Measurements from ENCODE around the gene STAT1. TPM values are rescaled to one million over a fixed set of nuclear protein-coding genes. Genes with fewer than 3 reads are reported as not detected.
"Not testable (repeated sequence)": the region's sequence is repeated elsewhere in the genome, so short reads cannot be mapped to it uniquely, and the experiment has no call there.

STAT1 gene
- total RNA-seq, 1 experiment from 2014 or later: 37.8 TPM

DNA sequence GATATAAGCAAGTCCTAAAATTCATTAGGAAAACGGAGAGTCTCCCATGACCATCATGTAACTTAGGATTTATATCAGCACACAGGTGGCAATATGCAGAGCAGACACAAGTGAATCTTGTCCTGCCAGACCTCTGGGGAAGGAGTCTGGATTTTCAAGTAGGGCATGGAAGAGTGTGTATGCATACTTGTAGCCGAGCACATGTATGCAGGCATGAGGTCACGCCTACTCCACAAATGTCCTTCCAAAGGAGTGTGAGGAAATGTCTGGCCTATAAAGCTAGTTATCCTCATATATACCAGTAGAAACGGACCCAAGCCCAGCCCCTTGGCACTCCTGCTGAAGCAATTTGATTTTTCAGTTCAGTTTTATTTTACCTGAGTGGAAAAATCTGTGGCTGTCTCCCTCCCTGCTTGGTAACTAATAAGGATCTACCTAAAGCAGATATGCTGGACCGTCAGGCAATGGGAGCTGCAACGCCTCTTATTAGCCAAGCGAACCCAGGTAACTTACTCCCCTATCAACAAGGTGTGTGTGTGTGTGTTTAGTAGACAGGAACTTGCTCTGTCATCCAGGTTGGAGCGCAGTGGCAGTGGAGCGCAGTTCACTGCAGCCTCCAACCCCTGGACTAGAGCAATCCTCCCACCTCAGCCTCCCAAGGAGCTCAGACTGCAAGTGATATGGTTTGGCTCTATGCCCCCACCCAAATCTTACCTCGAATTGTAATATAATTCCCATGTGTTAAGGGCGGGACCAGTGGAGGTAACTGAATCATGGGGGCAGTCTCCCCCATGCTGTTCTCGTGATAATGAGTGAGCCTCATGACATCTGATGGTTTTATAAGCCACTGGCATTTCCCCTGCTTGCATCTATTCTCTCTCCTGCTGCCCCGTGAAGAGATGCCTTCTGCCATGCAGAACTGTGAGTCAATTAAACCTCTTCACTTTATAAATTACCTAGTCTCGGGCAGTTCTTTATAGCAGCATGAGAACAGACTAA lies 2.8 kb downstream of the STAT1 start:
- DNase-seq (ENCODE audit: low spot score): no peak
- in situ Hi-C loops (cut with HindIII; ENCODE audit: low sequenced_read_pairs): no loop called here

DNA sequence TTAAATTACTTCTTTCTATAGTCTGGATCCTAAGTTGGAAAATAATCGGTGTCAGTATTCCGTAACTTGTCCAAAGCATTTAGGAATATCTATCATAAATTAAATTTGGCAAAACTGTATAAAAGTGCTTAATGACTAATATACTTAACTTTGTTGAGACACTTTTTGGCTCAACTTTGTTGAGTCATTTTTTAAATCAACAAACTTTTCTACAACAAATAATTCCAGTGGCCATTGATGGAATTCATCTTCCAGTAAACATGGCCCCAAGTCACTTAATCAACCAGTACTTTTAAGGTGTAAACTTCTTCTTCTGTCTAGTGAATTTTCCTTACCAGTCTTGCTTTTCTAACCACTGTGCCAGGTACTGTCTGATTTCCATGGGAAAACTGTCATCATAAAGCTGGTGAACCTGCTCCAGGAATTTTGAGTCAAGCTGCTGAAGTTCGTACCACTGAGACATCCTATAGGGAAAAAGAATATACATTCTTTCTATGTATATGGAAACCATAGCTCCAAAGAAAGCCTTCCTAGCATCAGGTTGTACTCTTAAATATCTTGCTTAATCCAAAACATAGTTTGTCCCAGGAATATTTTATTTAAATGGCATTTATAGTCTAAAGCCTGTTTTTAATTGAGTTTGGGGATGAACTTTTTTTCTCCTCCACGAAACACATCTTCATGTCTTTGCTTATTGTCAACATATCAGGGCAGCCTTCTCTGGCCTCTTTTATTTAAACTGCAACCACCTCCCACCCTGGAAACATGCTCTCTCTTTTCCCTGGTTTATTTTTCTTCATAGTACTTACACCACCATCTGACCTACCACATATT lies 4.2 kb downstream of the STAT1 start:
- in situ Hi-C loops (cut with HindIII; ENCODE audit: low sequenced_read_pairs): no loop called here
- no peak for DNase-seq (ENCODE audit: low spot score)

DNA sequence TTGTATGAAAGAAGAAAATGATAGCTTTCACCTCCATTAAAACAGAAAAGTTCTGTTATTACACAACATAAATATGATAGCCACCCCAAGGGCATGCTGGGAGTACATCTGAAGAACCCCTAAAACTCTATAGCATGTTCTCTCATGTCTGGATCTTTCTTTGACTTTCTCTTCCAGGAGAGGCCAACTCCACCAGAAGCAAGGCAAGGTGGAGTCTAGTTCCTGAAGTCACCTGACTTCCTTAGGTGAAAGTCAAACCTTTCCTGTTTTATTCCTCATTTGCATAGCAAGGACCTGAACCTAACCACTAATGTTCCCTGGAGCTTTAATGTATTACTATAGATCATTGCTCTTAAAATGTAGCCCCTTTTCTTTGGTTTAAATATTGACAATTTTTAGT lies 5.7 kb downstream of the STAT1 start:
- in situ Hi-C loops (cut with HindIII; ENCODE audit: low sequenced_read_pairs): no loop called here

DNA sequence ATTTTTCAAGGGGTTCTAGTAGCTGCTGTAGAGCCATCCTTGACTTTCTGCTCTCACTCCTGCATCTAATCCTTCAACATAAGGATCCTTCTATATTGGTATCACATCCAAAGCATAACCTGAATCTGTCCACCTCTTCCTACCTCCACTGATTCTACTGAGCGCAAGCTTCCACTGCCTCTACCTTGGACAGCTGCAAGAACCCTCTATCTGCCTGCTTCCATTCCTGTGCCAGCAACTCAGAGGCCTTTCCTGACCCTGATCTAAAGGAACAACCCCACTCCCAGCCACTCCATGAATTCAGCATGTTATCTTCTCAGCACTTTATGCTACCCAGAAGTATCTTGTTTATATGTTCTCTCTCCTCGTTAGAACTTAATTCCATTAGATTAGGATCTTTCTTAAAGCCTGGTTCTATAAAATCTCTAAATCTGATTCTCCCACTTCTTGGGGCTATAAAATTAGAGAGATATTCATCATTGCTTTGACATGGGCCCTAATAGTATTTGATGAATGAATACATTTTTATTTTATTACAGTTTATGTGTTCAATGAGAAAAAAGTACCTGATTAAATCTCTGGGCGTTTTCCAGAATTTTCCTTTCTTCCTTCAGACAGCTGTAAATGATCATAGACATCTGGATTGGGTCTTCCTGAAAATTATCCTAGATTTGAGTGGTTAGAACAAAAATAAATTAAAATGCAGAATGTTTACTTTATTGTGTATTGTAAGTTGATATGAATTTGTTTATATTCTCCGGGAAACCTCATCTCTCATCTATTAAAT lies 6.8 kb downstream of the STAT1 start:
- DNase-seq (ENCODE audit: low spot score): no peak
- in situ Hi-C loops (cut with HindIII; ENCODE audit: low sequenced_read_pairs): no loop called here

More for the DNA sequence above, 5.7 kb downstream of the STAT1 start:
- no peak for DNase-seq (ENCODE audit: low spot score)

DNA sequence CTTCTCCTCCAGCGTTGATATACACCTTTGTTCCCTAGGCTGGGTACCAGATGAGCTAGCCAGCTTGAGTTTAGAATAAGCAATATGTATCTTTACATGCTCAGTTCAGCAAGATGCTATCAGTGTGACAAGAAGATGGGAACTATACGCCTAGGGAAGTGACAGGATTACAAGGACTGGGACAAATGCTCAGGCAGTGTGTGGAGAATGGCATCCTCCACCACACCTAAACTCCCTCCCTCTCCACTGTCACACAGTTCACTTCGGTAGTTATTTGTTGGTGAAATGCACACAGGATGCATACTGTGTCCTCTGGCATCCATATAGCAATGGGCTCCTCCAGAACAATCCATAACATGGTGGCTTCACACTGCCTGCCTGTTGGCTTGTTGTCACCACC lies 7.7 kb downstream of the STAT1 start:
- DNase-seq (ENCODE audit: low spot score): no peak
- in situ Hi-C loops (cut with HindIII; ENCODE audit: low sequenced_read_pairs): no loop called here

DNA sequence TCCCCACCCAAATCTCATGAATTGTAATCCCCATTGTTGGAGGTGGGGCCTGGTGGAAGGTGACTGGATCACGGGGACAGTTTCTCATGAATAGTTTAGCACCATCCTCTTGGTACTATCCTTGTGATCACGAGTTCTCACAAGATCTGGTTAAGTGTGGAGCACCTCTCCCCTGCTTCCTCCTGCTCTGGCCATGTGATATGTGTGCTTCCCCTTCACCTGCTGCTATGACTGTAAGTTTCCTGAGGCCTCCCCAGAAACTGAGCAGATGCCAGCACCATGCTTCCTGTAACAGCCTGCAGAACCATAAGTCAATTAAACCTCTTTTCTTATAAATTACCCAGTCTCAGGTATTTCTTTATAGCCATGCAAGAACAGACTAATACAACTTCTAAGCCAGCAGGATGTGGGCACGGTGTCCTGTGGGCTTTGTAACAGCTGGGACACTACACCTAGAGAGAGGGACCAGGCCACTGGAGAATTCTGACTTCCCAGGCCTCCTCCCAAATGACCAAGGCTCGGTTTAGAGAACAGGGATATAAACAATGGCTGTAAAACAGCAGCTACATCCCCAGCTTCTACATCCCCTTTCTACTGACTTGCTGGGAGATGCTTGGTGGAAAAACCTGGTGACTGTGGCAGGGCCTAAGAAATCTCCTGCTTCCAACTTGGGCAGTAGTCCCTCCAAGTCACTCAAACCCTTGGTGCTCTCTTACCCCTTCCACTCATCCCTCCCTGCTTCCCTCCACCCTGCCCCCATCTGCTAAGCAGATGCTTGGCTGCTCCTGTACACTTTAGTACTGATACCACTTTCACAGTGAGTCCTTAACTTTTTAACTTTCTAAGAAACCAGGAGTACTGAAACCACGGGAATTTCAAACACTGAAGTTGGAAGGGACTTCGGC lies 10.3 kb downstream of the STAT1 start:
- in situ Hi-C loops (cut with HindIII; ENCODE audit: low sequenced_read_pairs): no loop called here
- no peak for DNase-seq (ENCODE audit: low spot score)

DNA sequence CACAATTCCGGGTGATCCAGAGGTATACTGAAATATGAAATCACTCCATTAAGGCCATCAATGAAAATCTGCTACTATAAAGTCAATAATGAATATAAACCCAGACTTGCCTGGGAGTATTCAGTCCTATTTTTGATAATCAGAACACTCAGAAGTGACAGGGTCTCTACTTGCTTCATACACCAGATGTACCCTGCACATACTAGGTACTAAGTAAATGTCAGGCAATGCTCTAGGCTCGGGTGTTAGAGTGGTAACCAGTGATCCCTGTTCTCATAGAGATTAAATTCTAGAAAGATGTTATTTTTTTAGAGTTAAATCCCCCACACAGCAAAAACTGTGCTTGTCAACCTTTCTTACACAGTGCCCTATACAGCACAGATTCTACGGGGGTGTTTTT lies 12.3 kb downstream of the STAT1 start:
- in situ Hi-C loops (cut with HindIII; ENCODE audit: low sequenced_read_pairs): no loop called here

DNA sequence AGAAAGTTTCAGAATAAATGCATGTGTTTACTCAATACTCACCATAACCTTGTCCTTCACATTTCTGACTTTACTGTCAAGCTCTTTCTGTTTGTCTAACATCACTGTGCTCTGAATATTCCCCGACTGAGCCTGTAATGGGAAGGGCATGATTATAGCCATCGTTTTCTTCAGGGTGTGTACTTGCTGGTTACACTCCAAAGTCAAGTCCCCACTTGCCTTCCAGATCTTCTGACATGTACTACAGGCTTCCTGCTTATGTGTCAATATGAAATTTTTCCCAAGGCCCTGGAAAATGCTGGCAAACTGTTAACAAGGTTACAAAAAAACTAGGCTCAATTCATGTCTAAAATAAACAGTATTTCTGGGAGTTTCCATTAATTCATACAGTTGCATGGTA lies 12.9 kb downstream of the STAT1 start:
- DNase-seq (ENCODE audit: low spot score): no peak
- in situ Hi-C loops (cut with HindIII; ENCODE audit: low sequenced_read_pairs): no loop called here

More for the DNA sequence above, 12.3 kb downstream of the STAT1 start:
- DNase-seq (ENCODE audit: low spot score): no peak

DNA sequence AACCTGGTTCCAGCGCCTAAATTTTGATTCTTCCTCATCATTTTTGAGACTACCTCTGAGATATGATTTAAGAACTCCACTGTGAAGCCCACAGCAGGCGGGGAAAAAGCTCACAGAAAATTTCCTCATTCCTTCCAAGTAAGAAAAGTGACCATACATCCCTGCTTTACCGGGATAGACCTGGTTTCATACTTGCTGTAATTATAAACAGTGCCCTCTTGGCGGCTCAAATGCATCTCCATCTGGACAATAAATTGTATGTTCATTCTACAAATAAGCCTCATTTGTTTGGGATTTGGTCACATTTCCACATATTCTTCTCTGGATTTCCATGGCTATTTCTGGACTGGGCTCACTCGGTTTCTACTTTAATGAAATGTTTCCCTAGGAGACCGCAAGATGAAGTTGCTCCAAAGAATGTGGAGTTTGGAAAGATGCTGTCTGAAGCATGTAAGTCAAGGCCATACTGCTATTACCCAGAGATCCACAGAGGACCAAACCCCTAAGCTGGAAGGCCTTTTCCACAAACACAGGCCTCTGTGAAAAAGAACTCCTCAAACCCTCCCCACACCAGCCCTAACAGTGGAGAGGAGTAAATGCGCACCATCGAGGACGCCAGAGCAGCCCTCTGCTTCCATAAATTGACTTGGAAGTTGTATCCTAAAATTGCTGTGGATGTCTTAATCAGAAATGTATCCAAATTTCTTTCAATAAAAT lies 13.9 kb downstream of the STAT1 start:
- in situ Hi-C loops (cut with HindIII; ENCODE audit: low sequenced_read_pairs): no loop called here
- no peak for DNase-seq (ENCODE audit: low spot score)

DNA sequence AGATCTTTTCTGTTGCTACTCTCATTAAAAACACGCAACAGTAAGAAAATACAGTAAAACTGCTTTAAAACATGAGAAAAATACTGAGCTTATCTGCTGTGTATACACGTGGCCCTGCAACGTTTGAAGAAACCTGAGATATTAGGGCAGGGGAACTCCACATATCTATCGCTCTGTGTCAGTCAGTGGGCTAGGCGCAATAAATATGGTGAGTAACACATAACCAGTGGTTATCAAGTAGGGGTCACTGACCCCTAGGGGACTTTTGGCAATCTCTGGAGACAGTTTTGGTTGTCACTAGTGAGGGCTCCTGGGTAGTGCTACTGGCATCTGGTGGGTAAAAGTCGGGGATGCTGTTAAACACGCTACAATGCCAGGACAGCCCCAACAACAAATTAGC lies 14.9 kb downstream of the STAT1 start:
- no peak for DNase-seq (ENCODE audit: low spot score)
- in situ Hi-C loops (cut with HindIII; ENCODE audit: low sequenced_read_pairs): no loop called here

DNA sequence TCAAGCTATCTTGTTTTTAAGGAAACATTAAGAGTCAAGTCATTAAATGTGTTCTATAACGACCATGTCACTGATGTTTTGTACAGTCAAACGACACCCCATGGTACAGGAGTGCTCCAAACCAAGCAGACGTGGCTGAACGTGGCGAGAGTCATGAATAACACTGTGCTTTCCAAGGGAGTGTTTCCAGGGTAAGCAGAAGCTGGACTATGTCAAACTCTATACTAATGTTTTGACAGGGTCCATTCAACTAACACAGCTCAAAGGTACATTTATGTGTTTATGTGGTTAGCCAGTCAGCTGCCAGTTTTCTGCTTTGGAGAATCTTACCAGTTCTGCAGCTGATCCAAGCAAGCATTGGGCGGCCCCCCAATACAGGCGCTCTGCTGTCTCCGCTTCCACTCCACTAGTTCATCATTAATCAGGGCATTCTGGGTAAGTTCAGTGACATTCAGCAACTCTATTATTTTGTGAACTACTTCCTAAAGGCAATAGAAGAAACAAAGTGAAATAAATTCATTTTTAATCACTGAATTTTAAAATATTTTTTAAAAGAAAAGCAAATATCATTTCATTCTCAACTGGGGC lies 16.4 kb downstream of the STAT1 start:
- in situ Hi-C loops (cut with HindIII; ENCODE audit: low sequenced_read_pairs): no loop called here

DNA sequence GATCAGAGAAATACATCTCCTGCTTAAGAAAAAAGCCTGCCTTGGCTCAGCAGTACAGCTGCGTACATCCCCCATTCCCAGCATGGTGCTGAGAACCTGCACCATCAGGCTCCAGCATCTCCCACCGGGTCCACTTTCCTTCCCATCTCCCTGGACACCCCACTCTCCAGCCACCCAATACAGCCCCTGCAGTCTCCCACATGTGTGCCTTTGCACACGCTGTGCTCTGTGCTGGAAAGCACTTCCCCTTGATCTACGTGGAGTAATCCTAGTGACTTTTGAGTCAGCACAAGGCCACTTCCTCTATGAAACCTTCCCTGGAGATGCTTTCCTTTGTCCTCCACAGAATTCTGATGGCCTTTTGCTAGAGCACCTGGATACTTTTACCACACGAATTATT lies 17.0 kb downstream of the STAT1 start:
- in situ Hi-C loops (cut with HindIII; ENCODE audit: low sequenced_read_pairs): no loop called here
- no peak for DNase-seq (ENCODE audit: low spot score)

More for the DNA sequence above, 16.4 kb downstream of the STAT1 start:
- no peak for DNase-seq (ENCODE audit: low spot score)

DNA sequence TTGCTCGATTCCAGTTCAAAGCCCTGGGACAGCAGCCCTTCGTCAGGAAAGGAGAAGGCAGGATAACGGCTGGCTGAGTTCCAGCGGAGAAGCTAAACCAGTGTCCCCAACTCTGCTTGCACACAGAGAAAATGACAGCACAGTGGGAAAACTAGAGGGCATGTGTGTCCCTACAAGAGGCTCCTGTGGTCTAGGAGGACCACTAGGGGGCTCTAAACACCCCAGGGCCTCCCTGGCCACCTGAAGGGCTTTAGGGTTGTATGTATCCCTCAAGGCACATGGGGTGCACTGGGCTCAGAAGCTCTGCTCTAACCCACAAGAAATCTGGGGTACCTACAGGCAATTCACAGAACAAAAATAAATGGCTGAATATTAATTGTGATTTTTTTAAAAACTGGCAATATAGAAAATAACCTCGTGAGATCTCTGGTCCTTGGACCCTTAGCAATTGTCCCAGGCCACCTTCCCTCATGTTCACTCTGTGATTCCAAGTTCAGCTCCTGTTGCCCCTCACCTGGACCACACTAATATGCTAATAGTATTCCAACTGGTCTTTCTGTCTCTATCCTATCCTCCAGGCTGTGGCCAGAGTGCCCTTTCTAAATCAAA lies 17.5 kb downstream of the STAT1 start:
- DNase-seq (ENCODE audit: low spot score): peak; percentile 11
- in situ Hi-C loops (cut with HindIII; ENCODE audit: low sequenced_read_pairs): no loop called here

DNA sequence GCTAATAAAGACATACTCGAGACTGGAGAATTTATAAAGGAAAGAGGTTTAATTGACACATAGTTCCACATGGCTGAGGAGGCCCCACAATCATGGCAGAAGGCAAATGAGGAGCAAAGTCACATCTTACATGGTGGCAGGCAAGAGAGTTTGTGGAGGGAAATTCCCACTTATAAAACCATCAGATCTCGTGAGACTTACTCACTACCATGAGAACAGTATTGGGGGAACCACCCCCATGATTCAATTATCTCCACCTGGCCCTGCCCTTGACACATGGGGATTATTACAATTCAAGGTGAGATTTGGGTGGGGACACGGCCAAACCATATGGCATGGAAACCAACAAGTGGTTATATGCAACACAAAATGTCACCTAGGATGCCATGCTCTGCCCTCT lies 18.7 kb downstream of the STAT1 start:
- in situ Hi-C loops (cut with HindIII; ENCODE audit: low sequenced_read_pairs); DNase-seq (ENCODE audit: low spot score): not testable (repeated sequence)

DNA sequence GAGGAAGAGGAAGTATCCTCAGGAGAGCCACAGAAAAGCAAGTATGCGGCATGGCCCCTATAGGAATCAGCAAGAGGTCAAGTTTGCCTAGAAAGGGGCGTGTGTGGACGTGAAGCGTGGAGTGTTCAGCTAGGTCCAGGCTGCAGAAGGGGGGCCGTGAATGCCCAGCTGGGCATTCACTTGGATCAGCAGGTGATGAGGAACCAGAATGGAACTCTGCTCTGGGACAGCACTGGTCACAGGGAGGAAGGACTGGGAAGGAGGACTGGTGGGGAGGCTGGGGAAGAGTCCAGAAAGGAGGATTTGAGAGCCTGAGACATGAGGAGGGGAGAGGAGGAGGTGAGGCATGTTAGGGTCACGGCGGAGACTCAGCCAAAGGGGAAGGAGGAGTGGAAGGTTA lies 19.8 kb downstream of the STAT1 start:
- in situ Hi-C loops (cut with HindIII; ENCODE audit: low sequenced_read_pairs): no loop called here
- no peak for DNase-seq (ENCODE audit: low spot score)

DNA sequence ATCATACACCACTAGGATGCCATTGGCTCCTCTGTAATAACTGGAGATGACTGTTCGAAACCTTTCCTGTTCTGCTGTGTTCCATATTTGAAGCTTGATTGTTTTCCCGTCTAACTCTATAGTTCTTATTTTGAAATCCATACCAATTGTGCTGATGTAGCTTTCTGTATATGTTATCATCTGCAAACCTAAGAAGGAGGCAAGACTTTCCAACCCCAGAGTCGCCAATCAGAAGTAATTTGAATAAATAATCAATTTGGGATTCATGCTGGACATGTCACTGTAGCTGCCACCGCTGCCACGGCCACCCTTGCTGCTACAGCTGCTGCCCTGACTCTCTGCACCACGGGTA lies 20.7 kb downstream of the STAT1 start:
- in situ Hi-C loops (cut with HindIII; ENCODE audit: low sequenced_read_pairs): no loop called here
- DNase-seq (ENCODE audit: low spot score): no peak

DNA sequence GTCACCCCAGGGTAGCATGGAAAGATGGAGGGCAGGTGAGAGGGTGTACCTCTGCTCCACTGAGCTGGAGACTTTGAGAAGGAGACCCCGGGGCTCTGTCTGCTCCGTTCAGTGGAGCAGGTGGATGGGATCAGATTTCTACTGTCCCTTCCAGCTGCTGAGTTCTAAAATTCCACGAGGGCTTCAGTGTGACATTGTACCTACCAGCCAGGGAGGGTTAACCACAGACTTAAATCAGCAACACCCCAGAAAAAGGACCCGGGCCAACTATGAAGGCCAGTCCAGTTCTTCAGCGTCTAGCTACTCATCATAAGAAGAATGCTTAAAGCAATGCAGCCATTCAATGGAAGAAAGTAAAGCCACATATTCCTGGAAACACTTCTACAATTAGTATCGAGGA lies 23.8 kb downstream of the STAT1 start:
- in situ Hi-C loops (cut with HindIII; ENCODE audit: low sequenced_read_pairs): no loop called here
- DNase-seq (ENCODE audit: low spot score): no peak
